Cardiac muscle cell (in vitro differentiated cells and primary cell): ENCODE results near the gene CFAP77. TPM values are rescaled to one million over a fixed set of nuclear protein-coding genes. Genes with fewer than 3 reads are reported as not detected.

Source experiments
- DNase-seq, 2 donors: peaks; one replicate each; pipeline versions ENCODE4 v3.0.0 to v3.0.0-alpha.2; 2010 to 2017; ENCODE audit warnings: low read depth in 1 of 2, low spot score in 1 of 2
- H3K27ac ChIP-seq: fragments of 200-600 bp; sonication (generic); 2 replicates; pipeline ENCODE4 v1.5.1; 2016
- H3K27me3 ChIP-seq: fragments of 200-600 bp; sonication (generic); 2 replicates; pipeline ENCODE4 v1.6.0; 2016; ENCODE audit warnings: control low read depth
- H3K36me3 ChIP-seq: fragments of 200-600 bp; sonication (generic); 2 replicates; pipeline ENCODE4 v1.5.1; 2016; ENCODE audit warnings: control low read depth
- H3K4me1 ChIP-seq: fragments of 200-600 bp; sonication (generic); 2 replicates; pipeline ENCODE4 v1.8.1; 2017; ENCODE audit warnings: low read depth, mild to moderate bottlenecking, mixed run types
- H3K4me3 ChIP-seq: fragments of 200-600 bp; sonication (generic); 2 replicates; pipeline ENCODE4 v1.5.1; 2016; ENCODE audit warnings: mild to moderate bottlenecking
- H3K9me3 ChIP-seq: fragments of 200-600 bp; sonication (generic); 2 replicates; pipeline ENCODE4 v1.5.1; 2017; ENCODE audit warnings: low read depth, mild to moderate bottlenecking, control low read depth
- CTCF ChIP-seq: IDR thresholded peaks from 2 replicates; pipeline ENCODE4 v1.5.1; 2012; ENCODE audit warnings: low read depth, mild to moderate bottlenecking, low read length
- polyA plus RNA-seq: library from polyadenylated mRNA; unstranded; fragments of >200 nt; fragmentation: Nextera tagmentation; extraction: Ambion mirVana; gene quantifications from 2 replicates; pipeline ENCODE4 v1.2.1, GENCODE V29; 2016
- total RNA-seq: library from RNA; depleted of rRNA; stranded (reverse); fragments of >200 nt; gene quantifications from 2 replicates; pipeline ENCODE4 v1.2.3, GENCODE V29; 2016

The CFAP77 gene
- total and polyA plus RNA-seq, 2 experiments from 2014 or later: 0.46 to 1.5 TPM

- TF ChIP-seq CTCF: no peak
- no peaks in the 10 kb centered on the region for H3K9me3 ChIP-seq
- no peaks in the 10 kb centered on the region for H3K4me1 ChIP-seq
- H3K36me3 ChIP-seq: no peaks in the 10 kb centered on the region
- no peaks in the 10 kb centered on the region for H3K27me3 ChIP-seq
- no peak overlapping the region for H3K4me3 ChIP-seq
- DNase-seq: no peak
- no peak overlapping the region for H3K27ac ChIP-seq
Measured at GRCh38 chr9:132537352-132537751, 127.3 kb downstream of the CFAP77 start.

GRCh38 chr9:132538071-132538470 is 128.1 kb downstream of the CFAP77 start:
- Histone ChIP-seq H3K4me1 (no peaks in the 10 kb centered on the region), H3K27ac (no peak overlapping the region), H3K4me3 (no peak overlapping the region), H3K27me3 (no peaks in the 10 kb centered on the region), H3K9me3 (no peaks in the 10 kb centered on the region), H3K36me3 (no peaks in the 10 kb centered on the region)
- no peak for DNase-seq
- TF ChIP-seq CTCF: no peak

- Histone ChIP-seq H3K36me3 (no peaks in the 10 kb centered on the region), H3K9me3 (no peaks in the 10 kb centered on the region), H3K27ac (no peak overlapping the region), H3K27me3 (no peaks in the 10 kb centered on the region), H3K4me3 (no peak overlapping the region), H3K4me1 (no peaks in the 10 kb centered on the region)
- TF ChIP-seq CTCF: no peak
- DNase-seq: no peak
Measured at GRCh38 chr9:132539096-132539495, 129.1 kb downstream of the CFAP77 start.

GRCh38 chr9:132541051-132541450 is 131.0 kb downstream of the CFAP77 start:
- no peak for TF ChIP-seq CTCF
- Histone ChIP-seq H3K4me3 (no peak overlapping the region), H3K27me3 (no peaks in the 10 kb centered on the region), H3K4me1 (no peaks in the 10 kb centered on the region), H3K27ac (no peak overlapping the region), H3K36me3 (no peaks in the 10 kb centered on the region), H3K9me3 (no peaks in the 10 kb centered on the region)
- DNase-seq: no peak

GRCh38 chr9:132541870-132542830 is 132.1 kb downstream of the CFAP77 start:
- Histone ChIP-seq H3K27me3 (no peaks in the 10 kb centered on the region), H3K9me3 (no peaks in the 10 kb centered on the region), H3K4me3 (no peak overlapping the region), H3K27ac (no peak overlapping the region), H3K4me1 (peaks cover 3% of the 10 kb centered on the region), H3K36me3 (no peaks in the 10 kb centered on the region)
- DNase-seq: no peak
- no peak for TF ChIP-seq CTCF
